Hematopoietic multipotent progenitor cell treated with erythropoietin and hydrocortisone succinate and interleukin-3 and kit ligand, for 15 days (in vitro differentiated cells): Measurements from ENCODE around the gene MYO15B.
A peak's percentile ranks its signal among the peaks of the same experiment; 100 is the strongest.

Source experiments
- DNase-seq: peaks from one replicate; pipeline ENCODE4 v3.0.0-alpha.2; 2015; ENCODE audit warnings: low spot score

The MYO15B gene

GRCh38 chr17:75639771-75640555, 52.4 kb downstream of the MYO15B start:
- peak; percentile 30 for DNase-seq

GRCh38 chr17:75640556-75641119, 53.0 kb downstream of the MYO15B start:
- DNase-seq = no peak

GRCh38 chr17:75641343-75641742, 53.7 kb downstream of the MYO15B start:
- DNase-seq = no peak

GRCh38 chr17:75642182-75642783, 54.7 kb downstream of the MYO15B start:
- DNase-seq = no peak

- DNase-seq = peak; percentile 87
Observed at GRCh38 chr17:75642784-75643642, 55.4 kb downstream of the MYO15B start.

GRCh38 chr17:75643643-75644017, 56.0 kb downstream of the MYO15B start:
- no peak for DNase-seq

GRCh38 chr17:75645501-75645888, 57.9 kb downstream of the MYO15B start:
- peak; percentile 45 for DNase-seq

- DNase-seq = no peak
Observed at GRCh38 chr17:75645889-75646637, 58.5 kb downstream of the MYO15B start.

GRCh38 chr17:75646638-75646992, 59.0 kb downstream of the MYO15B start:
- no peak for DNase-seq

GRCh38 chr17:75647061-75647460, 59.5 kb downstream of the MYO15B start:
- no peak for DNase-seq

GRCh38 chr17:75647921-75648320, 60.3 kb downstream of the MYO15B start:
- DNase-seq = no peak

- DNase-seq = no peak
Observed at GRCh38 chr17:75649687-75650086, 62.1 kb downstream of the MYO15B start.

GRCh38 chr17:75650874-75651273, 63.3 kb downstream of the MYO15B start:
- DNase-seq = no peak

GRCh38 chr17:75652341-75652740, 64.7 kb downstream of the MYO15B start:
- DNase-seq = no peak

GRCh38 chr17:75652934-75653549, 65.4 kb downstream of the MYO15B start:
- peak; percentile 76 for DNase-seq

GRCh38 chr17:75654176-75654575, 66.6 kb downstream of the MYO15B start:
- DNase-seq = no peak

GRCh38 chr17:75658237-75658636, 70.6 kb downstream of the MYO15B start:
- DNase-seq = no peak

- no peak for DNase-seq
Observed at GRCh38 chr17:75661531-75661930, 73.9 kb downstream of the MYO15B start.

GRCh38 chr17:75662511-75662910, 74.9 kb downstream of the MYO15B start:
- DNase-seq = no peak

GRCh38 chr17:75664099-75664549, 76.5 kb downstream of the MYO15B start:
- DNase-seq = no peak

- DNase-seq = no peak
Observed at GRCh38 chr17:75665981-75666380, 78.4 kb downstream of the MYO15B start.
